ENCODE results near the gene NOTCH3. TPM values are rescaled to one million over a fixed set of nuclear protein-coding genes. Genes with fewer than 3 reads are reported as not detected.

The NOTCH3 gene
- total and polyA plus RNA-seq, 4 donors: 23.5 to 423 (median 268) TPM

- Histone ChIP-seq H3K36me3 (ENCODE audit: control insufficient read depth in 1 of 2, insufficient read depth in 2 of 2, low read length in 1 of 2) (no peaks in the 10 kb centered on the region), H3K9me3 (ENCODE audit: control insufficient read depth, low read length) (no peaks in the 10 kb centered on the region), H3K27me3 (ENCODE audit: control insufficient read depth in 1 of 2, insufficient read depth in 2 of 2, low read length in 1 of 2) (no peaks in the 10 kb centered on the region), H3K4me3 (ENCODE audit: low read length in 2 of 2) (no peak overlapping the region), H3K27ac (ENCODE audit: low read depth in 1 of 2, low read length in 2 of 2) (peak overlapping the region; percentile 59 to 89), H3K4me1 (ENCODE audit: control insufficient read depth in 1 of 2, insufficient read depth in 2 of 2, low read length in 2 of 2) (no peaks in the 10 kb centered on the region)
- DNase-seq (no peak), ATAC-seq (ENCODE audit: low FRiP score) (no peak)
- intact Hi-C loops (cut with DNase I): loop anchor here (5.0 kb wide), 2 partner anchors 34 to 49 kb away; no protein-coding TSS in a partner anchor
- WGBS, 2 donors: 38 to 40% methylated on average over 5 of the region's 5 CpGs
Measured at GRCh38 chr19:15246198-15246481, 45.3 kb upstream of the NOTCH3 start.

- Histone ChIP-seq H3K4me3 (ENCODE audit: low read length in 2 of 2) (no peak overlapping the region), H3K27me3 (ENCODE audit: control insufficient read depth in 1 of 2, insufficient read depth in 2 of 2, low read length in 1 of 2) (no peaks in the 10 kb centered on the region), H3K9me3 (ENCODE audit: control insufficient read depth, low read length) (no peaks in the 10 kb centered on the region), H3K27ac (ENCODE audit: low read depth in 1 of 2, low read length in 2 of 2) (peak overlapping the region; percentile 59 to 89), H3K36me3 (ENCODE audit: control insufficient read depth in 1 of 2, insufficient read depth in 2 of 2, low read length in 1 of 2) (no peaks in the 10 kb centered on the region), H3K4me1 (ENCODE audit: control insufficient read depth in 1 of 2, insufficient read depth in 2 of 2, low read length in 2 of 2) (no peaks in the 10 kb centered on the region)
- intact Hi-C loops (cut with DNase I): loop anchor here (5.0 kb wide), 2 partner anchors 33 to 48 kb away; no protein-coding TSS in a partner anchor
- WGBS, 2 donors: 52 to 53% methylated on average over 20 of the region's 20 CpGs
- ATAC-seq (ENCODE audit: low FRiP score) (no peak), DNase-seq (no peak)
Measured at GRCh38 chr19:15245370-15246197, 44.8 kb upstream of the NOTCH3 start.

- WGBS, 2 donors: 34 to 42% methylated on average over 7 of the region's 7 CpGs
- intact Hi-C loops (cut with DNase I): loop anchor here (5.0 kb wide), 2 partner anchors 33 to 48 kb away; no protein-coding TSS in a partner anchor
- ATAC-seq (ENCODE audit: low FRiP score): no peak
- H3K4me3 ChIP-seq (ENCODE audit: low read length in 2 of 2): no peak overlapping the region
- DNase-seq: no peak
- no peaks in the 10 kb centered on the region for H3K27me3 ChIP-seq (ENCODE audit: control insufficient read depth in 1 of 2, insufficient read depth in 2 of 2, low read length in 1 of 2)
- no peaks in the 10 kb centered on the region for H3K9me3 ChIP-seq (ENCODE audit: control insufficient read depth, low read length)
- no peaks in the 10 kb centered on the region for H3K4me1 ChIP-seq (ENCODE audit: control insufficient read depth in 1 of 2, insufficient read depth in 2 of 2, low read length in 2 of 2)
- H3K27ac ChIP-seq (ENCODE audit: low read depth in 1 of 2, low read length in 2 of 2): peak overlapping the region; percentile 59 to 89
- H3K36me3 ChIP-seq (ENCODE audit: control insufficient read depth in 1 of 2, insufficient read depth in 2 of 2, low read length in 1 of 2): no peaks in the 10 kb centered on the region
Measured at GRCh38 chr19:15244808-15245207, 44.0 kb upstream of the NOTCH3 start.

GRCh38 chr19:15244106-15244803 lies 43.5 kb upstream of the NOTCH3 start:
- DNase-seq (no peak), ATAC-seq (ENCODE audit: low FRiP score) (no peak)
- peak overlapping the region; percentile 7 to 59 for H3K27ac ChIP-seq (ENCODE audit: low read depth in 1 of 2, low read length in 2 of 2)
- H3K27me3 ChIP-seq (ENCODE audit: control insufficient read depth in 1 of 2, insufficient read depth in 2 of 2, low read length in 1 of 2): no peaks in the 10 kb centered on the region
- no peak overlapping the region for H3K4me3 ChIP-seq (ENCODE audit: low read length in 2 of 2)
- H3K36me3 ChIP-seq (ENCODE audit: control insufficient read depth in 1 of 2, insufficient read depth in 2 of 2, low read length in 1 of 2): peaks cover 0 to 3% of the 10 kb centered on the region in 2 donors
- WGBS, 2 donors: 79 to 85% methylated on average over 19 to 24 of the region's 24 CpGs
- H3K4me1 ChIP-seq (ENCODE audit: control insufficient read depth in 1 of 2, insufficient read depth in 2 of 2, low read length in 2 of 2): no peaks in the 10 kb centered on the region
- intact Hi-C loops (cut with DNase I): no loop called here
- H3K9me3 ChIP-seq (ENCODE audit: control insufficient read depth, low read length): no peaks in the 10 kb centered on the region

GRCh38 chr19:15243236-15243957 lies 42.6 kb upstream of the NOTCH3 start:
- Histone ChIP-seq H3K27ac (ENCODE audit: low read depth in 1 of 2, low read length in 2 of 2) (peak overlapping the region; percentile 6 to 7), H3K4me3 (ENCODE audit: low read length in 2 of 2) (no peak overlapping the region), H3K4me1 (ENCODE audit: control insufficient read depth in 1 of 2, insufficient read depth in 2 of 2, low read length in 2 of 2) (no peaks in the 10 kb centered on the region), H3K27me3 (ENCODE audit: control insufficient read depth in 1 of 2, insufficient read depth in 2 of 2, low read length in 1 of 2) (no peaks in the 10 kb centered on the region), H3K36me3 (ENCODE audit: control insufficient read depth in 1 of 2, insufficient read depth in 2 of 2, low read length in 1 of 2) (peaks cover 0 to 6% of the 10 kb centered on the region in 2 donors), H3K9me3 (ENCODE audit: control insufficient read depth, low read length) (no peaks in the 10 kb centered on the region)
- DNase-seq (no peak), ATAC-seq (ENCODE audit: low FRiP score) (no peak)
- intact Hi-C loops (cut with DNase I): no loop called here
- WGBS, 2 donors: 89 to 95% methylated on average over 10 to 17 of the region's 17 CpGs

GRCh38 chr19:15241259-15241910 lies 40.6 kb upstream of the NOTCH3 start:
- Histone ChIP-seq H3K27ac (ENCODE audit: low read depth in 1 of 2, low read length in 2 of 2) (no peak overlapping the region), H3K4me3 (ENCODE audit: low read length in 2 of 2) (no peak overlapping the region), H3K27me3 (ENCODE audit: control insufficient read depth in 1 of 2, insufficient read depth in 2 of 2, low read length in 1 of 2) (no peaks in the 10 kb centered on the region), H3K36me3 (ENCODE audit: control insufficient read depth in 1 of 2, insufficient read depth in 2 of 2, low read length in 1 of 2) (peaks cover 0 to 6% of the 10 kb centered on the region in 2 donors), H3K9me3 (ENCODE audit: control insufficient read depth, low read length) (no peaks in the 10 kb centered on the region), H3K4me1 (ENCODE audit: control insufficient read depth in 1 of 2, insufficient read depth in 2 of 2, low read length in 2 of 2) (no peaks in the 10 kb centered on the region)
- DNase-seq (no peak), ATAC-seq (ENCODE audit: low FRiP score) (no peak)
- 44 to 68% methylated on average over 9 of the region's 9 CpGs for WGBS, 2 donors
- intact Hi-C loops (cut with DNase I): no loop called here

- ATAC-seq (ENCODE audit: low FRiP score) (no peak), DNase-seq (no peak)
- WGBS, 2 donors: 82 to 87% methylated on average over 9 of the region's 9 CpGs
Measured at GRCh38 chr19:15240515-15240914, 39.7 kb upstream of the NOTCH3 start.

GRCh38 chr19:15239337-15239949 lies 38.6 kb upstream of the NOTCH3 start:
- Histone ChIP-seq H3K4me1 (ENCODE audit: control insufficient read depth in 1 of 2, insufficient read depth in 2 of 2, low read length in 2 of 2) (no peaks in the 10 kb centered on the region), H3K36me3 (ENCODE audit: control insufficient read depth in 1 of 2, insufficient read depth in 2 of 2, low read length in 1 of 2) (peaks cover 0 to 6% of the 10 kb centered on the region in 2 donors), H3K4me3 (ENCODE audit: low read length in 2 of 2) (no peak overlapping the region), H3K27ac (ENCODE audit: low read depth in 1 of 2, low read length in 2 of 2) (no peak overlapping the region), H3K9me3 (ENCODE audit: control insufficient read depth, low read length) (no peaks in the 10 kb centered on the region), H3K27me3 (ENCODE audit: control insufficient read depth in 1 of 2, insufficient read depth in 2 of 2, low read length in 1 of 2) (no peaks in the 10 kb centered on the region)
- DNase-seq (no peak), ATAC-seq (ENCODE audit: low FRiP score) (no peak)
- intact Hi-C loops (cut with DNase I): no loop called here
- WGBS, 2 donors: 87 to 91% methylated on average over 26 of the region's 26 CpGs

More at GRCh38 chr19:15240515-15240914, 39.7 kb upstream of the NOTCH3 start:
- no peaks in the 10 kb centered on the region for H3K4me1 ChIP-seq (ENCODE audit: control insufficient read depth in 1 of 2, insufficient read depth in 2 of 2, low read length in 2 of 2)
- no peak overlapping the region for H3K4me3 ChIP-seq (ENCODE audit: low read length in 2 of 2)
- intact Hi-C loops (cut with DNase I): no loop called here
- no peaks in the 10 kb centered on the region for H3K27me3 ChIP-seq (ENCODE audit: control insufficient read depth in 1 of 2, insufficient read depth in 2 of 2, low read length in 1 of 2)
- no peaks in the 10 kb centered on the region for H3K9me3 ChIP-seq (ENCODE audit: control insufficient read depth, low read length)
- peaks cover 0 to 6% of the 10 kb centered on the region in 2 donors for H3K36me3 ChIP-seq (ENCODE audit: control insufficient read depth in 1 of 2, insufficient read depth in 2 of 2, low read length in 1 of 2)
- H3K27ac ChIP-seq (ENCODE audit: low read depth in 1 of 2, low read length in 2 of 2): no peak overlapping the region
